Common myeloid progenitor, CD34-positive (primary cell): Measurements from ENCODE around the gene SMARCA1.

Experiments used
- CTCF ChIA-PET: fragments of 350-600 bp; sonication (Branson Sonifier 250); formaldehyde crosslinking; loops from one replicate; lab custom pipeline; 2021; ENCODE audit warnings: antibody characterized with exemption; lab: Charles Lee
- POLR2A ChIA-PET: fragments of 350-600 bp; sonication (Branson Sonifier 250); formaldehyde crosslinking; loops from one replicate; lab custom pipeline; 2021; ENCODE audit warnings: antibody characterized with exemption; lab: Charles Lee
- DNase-seq, 3 donors: peaks; one replicate each; pipeline versions ENCODE4 v3.0.0 to v3.0.0-alpha.2; 2013
- H3K27ac ChIP-seq, 2 experiments: 1 replicate in 1 of 2; 2 replicates in 1 of 2; pipeline ENCODE4 v1.7.0; 2013; ENCODE audit warnings: inconsistent platforms in 2 of 2, low read length in 2 of 2, mild to moderate bottlenecking in 2 of 2, low read depth in 1 of 2, moderate library complexity in 1 of 2; ENCODE audit not compliant: severe bottlenecking in 2 of 2, insufficient read depth in 1 of 2, poor library complexity in 1 of 2
- H3K27me3 ChIP-seq, 5 experiments: replicated peaks in 2 of 5; 1 replicate in 3 of 5; 2 replicates in 2 of 5; pipeline versions ENCODE4 v1.6.1 to v1.7.0; 2013; ENCODE audit warnings: low read length in 4 of 5, mild to moderate bottlenecking in 2 of 5, moderate library complexity in 2 of 5, inconsistent platforms in 1 of 5; ENCODE audit not compliant: insufficient read depth in 5 of 5, control insufficient read depth in 4 of 5
- H3K36me3 ChIP-seq, 4 experiments: 1 replicate in 2 of 4; 2 replicates in 2 of 4; pipeline versions ENCODE4 v1.6.1 to v1.7.0; 2013; ENCODE audit warnings: low read length in 3 of 4, control low read depth in 1 of 4, mild to moderate bottlenecking in 1 of 4; ENCODE audit not compliant: control insufficient read depth in 4 of 4, insufficient read depth in 4 of 4
- H3K4me1 ChIP-seq, 4 experiments: 1 replicate in 3 of 4; 2 replicates in 1 of 4; pipeline versions ENCODE4 v1.6.1 to v1.7.1; 2013; ENCODE audit warnings: low read length in 3 of 4, mild to moderate bottlenecking in 3 of 4, control low read depth in 1 of 4, inconsistent platforms in 1 of 4, moderate library complexity in 1 of 4; ENCODE audit not compliant: control insufficient read depth in 4 of 4, insufficient read depth in 4 of 4; ENCODE audit errors: control extremely low read depth in 1 of 4
- H3K4me3 ChIP-seq, 7 experiments: 1 replicate in 4 of 7; 2 replicates in 3 of 7; pipeline versions ENCODE4 v1.5.1 to v1.7.0; 2013; ENCODE audit warnings: mild to moderate bottlenecking in 7 of 7, low read length in 6 of 7, moderate library complexity in 6 of 7, inconsistent platforms in 2 of 7, low read depth in 2 of 7, control low read depth in 1 of 7; ENCODE audit not compliant: insufficient read depth in 4 of 7, control insufficient read depth in 1 of 7; ENCODE audit errors: extremely low read depth in 1 of 7
- H3K9me3 ChIP-seq, 5 experiments: 1 replicate in 4 of 5; 2 replicates in 1 of 5; pipeline versions ENCODE4 v1.6.1 to v1.7.1; 2013; ENCODE audit warnings: low read length in 4 of 5, mild to moderate bottlenecking in 2 of 5, inconsistent platforms in 1 of 5, low read depth in 1 of 5, moderate library complexity in 1 of 5; ENCODE audit not compliant: control insufficient read depth in 4 of 5, insufficient read depth in 2 of 5; ENCODE audit errors: control extremely low read depth in 1 of 5
- WGBS: methylation state at CpG from one replicate; pipeline ENCODE4 v1.1.5; 2013; ENCODE audit not compliant: insufficient coverage; 5-methylcytosine and 5-hydroxymethylcytosine counted together

SMARCA1 gene

GRCh38 chrX:129445436-129445835, 77.9 kb downstream of the SMARCA1 start:
- CTCF ChIA-PET, result no interaction called here
- POLR2A ChIA-PET, result no interaction called here
- DNase-seq, result no peak
- H3K4me3 ChIP-seq, result no peak overlapping the region
- no peaks in the 10 kb centered on the region for H3K36me3 ChIP-seq
- no peaks in the 10 kb centered on the region for H3K27me3 ChIP-seq
- no peaks in the 10 kb centered on the region for H3K9me3 ChIP-seq
- no peaks in the 10 kb centered on the region for H3K4me1 ChIP-seq
- no peak overlapping the region for H3K27ac ChIP-seq

DNA sequence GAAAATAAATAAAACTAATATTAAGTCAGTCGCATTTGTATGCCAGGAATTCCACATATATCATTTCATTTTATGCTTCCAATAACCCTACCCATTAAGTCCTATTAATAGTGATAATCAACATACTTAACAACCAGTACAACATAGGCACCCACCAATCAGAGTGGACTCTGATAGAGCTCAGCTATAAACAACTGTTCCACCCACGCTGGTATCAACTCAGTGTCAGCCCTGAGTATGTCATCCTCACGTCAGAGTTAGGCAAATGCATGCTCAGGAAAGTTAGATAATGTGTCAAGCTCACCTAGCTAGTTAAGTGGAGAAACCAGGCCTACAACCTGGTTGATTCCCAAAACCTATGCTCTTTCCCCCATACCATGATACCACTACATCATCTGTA, 89.3 kb downstream of the SMARCA1 start:
- no peak overlapping the region for H3K4me3 ChIP-seq
- POLR2A ChIA-PET, result no interaction called here
- DNase-seq, result no peak
- no peaks in the 10 kb centered on the region for H3K27me3 ChIP-seq
- H3K4me1 ChIP-seq, result no peaks in the 10 kb centered on the region
- WGBS, result 59% methylated on average over 3 of the region's 3 CpGs
- H3K36me3 ChIP-seq, result peaks cover 0 to 2% (median 0%) of the 10 kb centered on the region in 4 experiments
- no peak overlapping the region for H3K27ac ChIP-seq
- CTCF ChIA-PET, result no interaction called here
- no peaks in the 10 kb centered on the region for H3K9me3 ChIP-seq

GRCh38 chrX:129433461-129433860, 89.8 kb downstream of the SMARCA1 start:
- H3K27ac ChIP-seq, result no peak overlapping the region
- WGBS, result 33% methylated on average over 1 of the region's 2 CpGs
- DNase-seq, result no peak
- no peaks in the 10 kb centered on the region for H3K4me1 ChIP-seq
- H3K4me3 ChIP-seq, result no peak overlapping the region
- POLR2A ChIA-PET, result no interaction called here
- no peaks in the 10 kb centered on the region for H3K9me3 ChIP-seq
- CTCF ChIA-PET, result no interaction called here
- no peaks in the 10 kb centered on the region for H3K27me3 ChIP-seq
- H3K36me3 ChIP-seq, result peaks cover 0 to 2% (median 0%) of the 10 kb centered on the region in 4 experiments

DNA sequence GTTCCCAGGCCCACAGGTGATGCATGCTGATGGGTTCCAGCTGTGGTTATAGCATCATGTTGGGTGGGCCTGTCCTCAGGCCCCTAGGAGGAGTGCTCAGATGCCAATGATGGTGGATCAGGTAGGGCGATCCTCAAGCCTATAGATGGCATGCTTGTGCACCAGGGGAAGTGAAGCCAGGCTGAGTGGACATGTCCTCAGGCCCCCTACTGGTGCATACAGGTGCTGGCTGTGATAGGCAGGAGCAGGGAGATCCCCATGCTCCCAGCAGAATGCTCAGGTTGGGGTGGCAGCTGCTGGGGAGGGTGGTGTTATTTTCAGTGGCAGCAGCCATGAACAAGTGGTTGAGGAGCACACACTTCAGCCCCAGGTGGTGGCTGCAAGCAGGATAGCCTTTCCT, 96.0 kb downstream of the SMARCA1 start:
- ChIA-PET CTCF (no interaction called here), POLR2A (no interaction called here)
- WGBS, result 80% methylated on average over 1 of the region's 1 CpG
- no peak overlapping the region for H3K27ac ChIP-seq
- H3K36me3 ChIP-seq, result no peaks in the 10 kb centered on the region
- no peak for DNase-seq
- H3K9me3 ChIP-seq, result no peaks in the 10 kb centered on the region
- H3K4me3 ChIP-seq, result no peak overlapping the region
- H3K4me1 ChIP-seq, result no peaks in the 10 kb centered on the region
- no peaks in the 10 kb centered on the region for H3K27me3 ChIP-seq

DNA sequence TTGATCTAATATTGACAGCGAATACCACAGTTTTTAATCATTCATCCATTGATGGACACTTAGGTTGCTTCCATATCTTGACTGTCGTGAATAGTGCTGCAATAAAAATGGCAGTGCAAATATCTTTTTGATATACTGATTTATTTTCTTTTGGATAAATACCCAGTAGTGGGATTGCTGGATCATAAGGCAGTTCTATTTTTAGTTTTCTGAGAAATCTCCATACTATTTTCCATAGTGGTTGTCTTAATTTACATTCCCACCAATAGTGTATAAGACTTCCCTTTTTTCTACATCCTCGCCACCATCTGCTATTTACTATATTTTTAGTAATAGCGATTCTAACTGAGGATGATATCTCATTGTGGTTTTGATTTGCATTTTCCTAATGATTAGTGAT, 100.1 kb downstream of the SMARCA1 start:
- Histone ChIP-seq H3K27ac (no peak overlapping the region), H3K36me3 (no peaks in the 10 kb centered on the region), H3K4me3 (no peak overlapping the region), H3K4me1 (no peaks in the 10 kb centered on the region), H3K27me3 (no peaks in the 10 kb centered on the region), H3K9me3 (no peaks in the 10 kb centered on the region)
- ChIA-PET CTCF (no interaction called here), POLR2A (no interaction called here)
- WGBS, result 80% methylated on average over 1 of the region's 4 CpGs
- no peak for DNase-seq

DNA sequence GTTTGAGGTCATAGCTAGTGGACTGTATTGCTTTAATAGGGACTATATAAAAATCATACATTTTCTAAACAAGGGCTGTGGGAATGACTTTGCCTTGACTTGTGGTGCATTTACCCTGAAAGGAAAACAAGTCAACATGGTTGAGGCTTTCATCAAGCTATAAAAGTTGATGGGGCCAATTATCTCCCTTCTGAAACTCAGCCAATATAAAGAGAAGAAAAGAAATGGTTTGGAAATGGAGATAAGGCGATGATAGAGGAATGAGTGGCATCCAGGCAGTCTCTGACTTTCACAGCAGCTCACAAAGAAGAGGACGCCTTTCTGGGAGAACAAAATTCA, 118.7 kb downstream of the SMARCA1 start:
- WGBS, result 83% methylated on average over 2 of the region's 2 CpGs
- Histone ChIP-seq H3K27me3 (no peaks in the 10 kb centered on the region), H3K4me1 (no peaks in the 10 kb centered on the region), H3K27ac (no peak overlapping the region), H3K36me3 (no peaks in the 10 kb centered on the region), H3K4me3 (no peak overlapping the region), H3K9me3 (no peaks in the 10 kb centered on the region)
- CTCF ChIA-PET, result no interaction called here
- POLR2A ChIA-PET, result no interaction called here
- no peak for DNase-seq

DNA sequence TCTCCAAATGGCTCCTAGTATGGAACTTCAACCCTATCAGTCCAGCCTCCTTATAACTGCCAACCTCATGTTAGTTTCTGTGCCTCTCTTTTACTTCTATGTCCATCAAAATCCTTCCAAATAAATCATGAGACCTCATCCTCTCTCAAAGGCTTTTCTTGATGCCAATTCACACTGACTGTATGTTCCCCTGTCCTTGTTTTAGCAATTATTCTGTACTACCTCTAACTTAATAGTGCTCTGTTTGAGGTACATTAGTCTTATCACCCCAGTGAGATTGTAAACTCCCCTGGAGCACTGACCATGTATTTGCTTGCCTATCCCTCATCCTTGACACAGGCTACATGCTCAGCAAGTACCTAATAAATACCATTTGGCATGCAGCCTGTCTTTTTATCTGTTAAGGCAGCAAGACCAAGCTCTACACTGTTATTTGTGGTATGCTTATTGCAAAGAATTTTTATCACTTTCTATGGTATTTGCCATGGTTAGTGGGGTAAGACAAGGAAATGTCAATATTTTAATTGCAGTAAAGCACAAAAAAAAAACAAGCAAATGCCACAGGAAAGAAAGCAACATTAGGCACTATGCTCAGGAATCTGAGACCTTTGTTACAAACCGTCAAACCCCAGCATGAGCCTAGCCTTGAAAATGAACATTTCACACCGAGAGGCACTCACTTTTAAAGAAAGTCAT, 119.2 kb downstream of the SMARCA1 start:
- ChIA-PET CTCF (no interaction called here), POLR2A (no interaction called here)
- Histone ChIP-seq H3K27me3 (no peaks in the 10 kb centered on the region), H3K9me3 (no peaks in the 10 kb centered on the region), H3K27ac (no peak overlapping the region), H3K4me1 (no peaks in the 10 kb centered on the region), H3K36me3 (no peaks in the 10 kb centered on the region), H3K4me3 (no peak overlapping the region)
- 83% methylated on average over 1 of the region's 2 CpGs for WGBS
- DNase-seq, result no peak
